Effector memory CD4-positive, alpha-beta T cell (primary cell): ENCODE results near the gene METTL21A.
A peak's percentile ranks its signal among the peaks of the same experiment; 100 is the strongest.

Experiments used
- DNase-seq, 3 donors: peaks; one replicate each; pipeline ENCODE4 v3.0.0-alpha.2; 2020
- H3K27ac ChIP-seq: 2 replicates; pipeline ENCODE4 v1.7.0; 2013; ENCODE audit warnings: mild to moderate bottlenecking, low read length, moderate library complexity; ENCODE audit not compliant: insufficient read depth, poor library complexity, severe bottlenecking
- H3K27me3 ChIP-seq: replicated peaks from 2 replicates; pipeline ENCODE4 v1.7.0; 2013; ENCODE audit warnings: mild to moderate bottlenecking, low read length; ENCODE audit not compliant: insufficient read depth, control insufficient read depth, poor library complexity, severe bottlenecking
- H3K36me3 ChIP-seq: 2 replicates; pipeline ENCODE4 v1.7.0; 2013; ENCODE audit warnings: mild to moderate bottlenecking, low read length, moderate library complexity; ENCODE audit not compliant: control insufficient read depth, insufficient read depth
- H3K4me1 ChIP-seq: 2 replicates; pipeline ENCODE4 v1.7.0; 2013; ENCODE audit warnings: low read length, mild to moderate bottlenecking; ENCODE audit not compliant: control insufficient read depth, insufficient read depth, poor library complexity, severe bottlenecking
- H3K4me3 ChIP-seq: 2 replicates; pipeline ENCODE4 v1.7.0; 2013; ENCODE audit warnings: low read length, low read depth, mild to moderate bottlenecking; ENCODE audit not compliant: insufficient read depth, poor library complexity, severe bottlenecking
- H3K9me3 ChIP-seq: 2 replicates; pipeline ENCODE4 v1.7.0; 2013; ENCODE audit warnings: mild to moderate bottlenecking, low read length, moderate library complexity; ENCODE audit not compliant: control insufficient read depth

The METTL21A gene

GRCh38 chr2:207624185-207625013, 795 bp downstream of the METTL21A start:
- Histone ChIP-seq H3K27ac (peak overlapping the region; percentile 97), H3K36me3 (peaks cover 4% of the 10 kb centered on the region), H3K4me3 (peak overlapping the region; percentile 83), H3K4me1 (peaks cover 8% of the 10 kb centered on the region), H3K27me3 (no peaks in the 10 kb centered on the region), H3K9me3 (no peaks in the 10 kb centered on the region)
- DNase-seq, result peak; percentile 33 to 41 (median 36)

GRCh38 chr2:207621501-207622039, 3.6 kb downstream of the METTL21A start:
- Histone ChIP-seq H3K36me3 (peaks cover 8% of the 10 kb centered on the region), H3K4me1 (peaks cover 4% of the 10 kb centered on the region), H3K27me3 (no peaks in the 10 kb centered on the region), H3K27ac (no peak overlapping the region), H3K4me3 (no peak overlapping the region), H3K9me3 (no peaks in the 10 kb centered on the region)
- DNase-seq, result no peak

GRCh38 chr2:207619764-207620203, 5.4 kb downstream of the METTL21A start:
- Histone ChIP-seq H3K27me3 (no peaks in the 10 kb centered on the region), H3K27ac (no peak overlapping the region), H3K36me3 (peaks cover 11% of the 10 kb centered on the region), H3K4me1 (peaks cover 4% of the 10 kb centered on the region), H3K4me3 (no peak overlapping the region), H3K9me3 (no peaks in the 10 kb centered on the region)
- no peak for DNase-seq

- no peak overlapping the region for H3K27ac ChIP-seq
- H3K36me3 ChIP-seq, result peaks cover 11% of the 10 kb centered on the region
- no peak for DNase-seq
These were observed 8.1 kb downstream of the METTL21A start for GRCh38 chr2:207617011-207617671.

GRCh38 chr2:207616185-207616584, 9.0 kb downstream of the METTL21A start:
- H3K9me3 ChIP-seq, result no peaks in the 10 kb centered on the region
- H3K4me1 ChIP-seq, result no peaks in the 10 kb centered on the region
- no peaks in the 10 kb centered on the region for H3K27me3 ChIP-seq
- no peak overlapping the region for H3K4me3 ChIP-seq
- no peak for DNase-seq
- H3K27ac ChIP-seq, result no peak overlapping the region
- H3K36me3 ChIP-seq, result peaks cover 9% of the 10 kb centered on the region

More at GRCh38 chr2:207617011-207617671, 8.1 kb downstream of the METTL21A start:
- Histone ChIP-seq H3K4me1 (no peaks in the 10 kb centered on the region), H3K9me3 (no peaks in the 10 kb centered on the region), H3K27me3 (no peaks in the 10 kb centered on the region), H3K4me3 (no peak overlapping the region)

- DNase-seq, result no peak
- Histone ChIP-seq H3K27ac (no peak overlapping the region), H3K36me3 (peaks cover 8% of the 10 kb centered on the region), H3K27me3 (no peaks in the 10 kb centered on the region), H3K4me3 (no peak overlapping the region), H3K4me1 (no peaks in the 10 kb centered on the region), H3K9me3 (no peaks in the 10 kb centered on the region)
These were observed 10.4 kb downstream of the METTL21A start for GRCh38 chr2:207614824-207615223.

- no peak overlapping the region for H3K27ac ChIP-seq
These were observed 12.5 kb downstream of the METTL21A start for GRCh38 chr2:207612714-207613113.

GRCh38 chr2:207606829-207607228, 18.4 kb downstream of the METTL21A start:
- Histone ChIP-seq H3K4me1 (no peaks in the 10 kb centered on the region), H3K9me3 (no peaks in the 10 kb centered on the region), H3K27me3 (no peaks in the 10 kb centered on the region), H3K36me3 (no peaks in the 10 kb centered on the region), H3K4me3 (no peak overlapping the region), H3K27ac (no peak overlapping the region)
- DNase-seq, result no peak

More at GRCh38 chr2:207612714-207613113, 12.5 kb downstream of the METTL21A start:
- H3K36me3 ChIP-seq, result peaks cover 4% of the 10 kb centered on the region
- no peaks in the 10 kb centered on the region for H3K4me1 ChIP-seq
- no peaks in the 10 kb centered on the region for H3K9me3 ChIP-seq
- no peak for DNase-seq
- no peak overlapping the region for H3K4me3 ChIP-seq
- H3K27me3 ChIP-seq, result no peaks in the 10 kb centered on the region

- H3K27ac ChIP-seq, result no peak overlapping the region
- H3K36me3 ChIP-seq, result no peaks in the 10 kb centered on the region
- no peaks in the 10 kb centered on the region for H3K9me3 ChIP-seq
- no peaks in the 10 kb centered on the region for H3K27me3 ChIP-seq
- H3K4me3 ChIP-seq, result no peak overlapping the region
- no peak for DNase-seq
- H3K4me1 ChIP-seq, result no peaks in the 10 kb centered on the region
These were observed 18.8 kb downstream of the METTL21A start for GRCh38 chr2:207606399-207606798.

GRCh38 chr2:207603486-207603885, 21.7 kb downstream of the METTL21A start:
- Histone ChIP-seq H3K27ac (no peak overlapping the region), H3K27me3 (no peaks in the 10 kb centered on the region), H3K36me3 (peaks cover 6% of the 10 kb centered on the region), H3K9me3 (no peaks in the 10 kb centered on the region), H3K4me3 (no peak overlapping the region), H3K4me1 (no peaks in the 10 kb centered on the region)
- no peak for DNase-seq
